Fibroblast of skin of scalp (primary cell): ENCODE measurements around the gene KDM6A. TPM values are rescaled to one million over a fixed set of nuclear protein-coding genes. Genes with fewer than 3 reads are reported as not detected.
"Not testable (repeated sequence)": the region's sequence is repeated elsewhere in the genome, so short reads cannot be mapped to it uniquely, and the experiment has no call there.

Experiments used
- DNase-seq: peaks from one replicate; pipeline ENCODE4 v3.0.0-alpha.2; 2013
- polyA plus RNA-seq, 2 experiments: library from polyadenylated mRNA; unstranded; fragments of 120-200 nt; gene quantifications; one replicate each; pipeline ENCODE4 v1.2.1, GENCODE V29; 2013; ENCODE audit not compliant: insufficient read length in 2 of 2

Gene KDM6A
- 8.5 TPM for polyA plus RNA-seq (2013, experiment 1 of 2; ENCODE audit: insufficient read length)
- 8.6 TPM for polyA plus RNA-seq (2013, experiment 2 of 2; ENCODE audit: insufficient read length)

DNA sequence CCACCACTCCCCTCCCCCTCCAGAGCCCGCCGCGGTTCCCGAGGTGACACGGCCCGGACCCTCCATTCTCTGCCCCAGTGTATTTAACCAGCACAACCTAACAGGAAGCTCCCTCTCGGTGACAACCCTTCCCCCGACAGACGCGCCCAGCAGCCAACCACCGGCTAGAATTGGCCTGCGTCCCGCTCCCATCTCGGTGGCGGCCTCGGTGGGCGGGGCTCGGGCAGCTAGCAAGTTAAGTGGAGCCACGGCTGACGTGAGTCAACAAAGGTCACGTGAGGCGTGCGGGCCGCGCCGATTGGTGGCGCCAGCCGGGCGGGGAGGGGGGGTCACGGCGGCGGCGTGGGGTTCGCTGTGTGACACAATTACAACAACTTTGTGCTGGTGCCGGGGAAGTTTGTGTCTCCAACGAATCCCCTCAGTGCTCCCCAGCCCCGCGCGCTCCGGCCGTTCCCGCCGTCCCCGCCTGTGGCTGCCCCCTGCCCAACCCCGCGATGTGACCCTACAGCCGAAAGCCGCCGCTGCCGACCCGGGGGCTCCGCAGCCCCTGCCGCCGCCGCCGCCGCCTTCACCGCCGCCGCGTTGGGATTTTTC lies at the start of gene KDM6A:
KDM6A (plus strand) TSS at position 368 of the 594 bp plus-strand sequence. CDS start 364 bp downstream, outside the sequence.
- DNase-seq: peak; percentile 97

DNA sequence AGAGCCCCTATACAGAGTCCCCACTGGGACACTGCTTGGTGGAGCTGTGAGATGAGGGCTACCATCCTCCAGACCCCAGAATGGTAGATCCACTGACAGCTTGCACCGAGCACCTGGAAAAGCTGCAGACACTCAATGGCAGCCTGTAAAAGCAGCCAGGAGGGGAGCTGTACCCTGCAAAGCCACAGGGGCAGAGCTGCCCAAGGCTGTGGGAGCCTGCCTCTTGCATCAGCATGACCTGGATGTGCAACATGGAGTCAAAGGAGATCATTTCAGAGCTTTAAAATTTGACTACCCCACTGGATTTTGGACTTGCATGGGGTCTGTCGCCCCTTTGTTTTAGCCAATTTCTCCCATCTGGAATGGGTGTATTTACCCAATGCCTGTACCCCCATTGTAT lies 49.8 kb upstream of the KDM6A start:
- not testable (repeated sequence) for DNase-seq

DNA sequence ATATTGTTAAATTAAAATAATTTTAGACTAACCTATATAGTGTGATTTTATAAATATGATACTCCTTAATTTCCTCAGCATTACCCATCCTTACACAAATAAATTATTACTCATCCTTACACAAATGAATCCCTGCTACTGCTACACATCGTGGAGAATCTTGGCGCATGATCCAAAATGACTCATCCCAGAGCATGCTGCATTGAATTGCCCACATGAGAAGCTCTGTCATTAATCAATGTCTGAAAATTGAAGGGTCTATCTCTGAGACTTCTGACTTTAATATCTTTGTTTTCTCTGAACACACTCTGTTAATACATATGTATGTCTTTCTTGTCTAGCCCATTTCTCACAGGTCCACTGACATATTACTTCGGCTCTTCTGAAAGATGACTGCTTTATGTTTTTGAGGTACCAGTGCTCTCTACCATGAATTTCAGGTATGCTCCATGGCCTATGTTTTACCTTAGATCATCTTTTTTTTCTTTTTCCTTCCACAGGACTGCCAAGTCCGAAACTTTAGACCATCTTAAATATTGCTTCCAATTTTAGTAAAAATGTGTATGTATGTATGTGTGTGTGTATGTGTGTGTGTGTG lies 44.9 kb upstream of the KDM6A start:
- peak; percentile 86 for DNase-seq

DNA sequence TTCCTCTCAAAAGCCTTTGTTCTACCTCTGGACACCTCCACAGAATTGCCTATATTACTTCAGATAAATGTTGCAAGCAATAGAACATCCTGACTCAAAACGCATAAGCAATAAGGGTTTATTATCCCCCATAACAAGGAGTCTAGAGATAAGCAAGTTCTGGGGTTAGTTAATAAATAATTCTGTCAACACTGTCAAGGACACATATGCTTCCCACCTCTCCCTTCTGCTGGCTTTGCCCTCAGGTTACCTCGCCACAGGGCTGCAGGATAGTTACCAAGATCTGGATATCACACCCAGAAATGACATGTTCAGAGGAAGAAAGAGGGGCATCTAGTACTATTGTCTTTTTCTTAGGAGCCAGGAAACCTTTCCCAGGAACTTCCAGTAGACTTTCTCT lies 43.2 kb upstream of the KDM6A start:
- no peak for DNase-seq

DNA sequence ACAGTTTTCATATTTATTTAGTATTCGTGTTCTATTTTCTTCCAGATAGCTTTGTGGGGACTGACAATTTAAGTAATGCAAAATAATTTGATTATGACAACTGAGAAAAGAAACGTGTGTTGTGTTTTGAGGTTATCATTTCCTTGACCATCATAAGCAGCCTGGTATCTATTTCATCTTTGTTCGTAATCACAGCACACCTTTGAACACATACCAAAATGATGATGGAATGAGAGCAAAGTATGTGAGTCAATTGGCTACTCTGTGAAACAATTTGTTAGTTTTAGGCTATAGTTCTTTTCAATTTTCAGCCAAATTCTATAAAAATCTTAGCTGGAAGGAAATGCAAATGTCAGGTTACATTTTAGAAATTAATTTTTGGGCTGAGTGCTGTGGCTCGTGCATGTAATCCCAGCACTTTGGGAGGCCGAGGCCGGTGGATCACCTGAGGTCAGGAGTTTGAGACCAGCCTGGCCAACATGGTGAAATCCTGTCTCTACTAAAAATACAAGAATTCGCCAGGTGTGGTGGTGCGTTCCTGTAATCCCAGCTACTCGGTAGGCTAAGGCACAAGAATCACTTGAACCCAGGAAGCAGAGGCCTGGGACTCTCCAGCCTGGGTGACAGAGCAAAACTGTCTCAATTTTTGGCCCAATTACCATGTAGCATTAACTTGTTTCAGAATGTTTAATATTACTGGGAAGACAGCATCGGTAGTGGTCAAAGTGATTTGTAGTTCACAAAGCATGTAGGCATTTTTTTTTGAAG lies 30.3 kb upstream of the KDM6A start:
- no peak for DNase-seq

DNA sequence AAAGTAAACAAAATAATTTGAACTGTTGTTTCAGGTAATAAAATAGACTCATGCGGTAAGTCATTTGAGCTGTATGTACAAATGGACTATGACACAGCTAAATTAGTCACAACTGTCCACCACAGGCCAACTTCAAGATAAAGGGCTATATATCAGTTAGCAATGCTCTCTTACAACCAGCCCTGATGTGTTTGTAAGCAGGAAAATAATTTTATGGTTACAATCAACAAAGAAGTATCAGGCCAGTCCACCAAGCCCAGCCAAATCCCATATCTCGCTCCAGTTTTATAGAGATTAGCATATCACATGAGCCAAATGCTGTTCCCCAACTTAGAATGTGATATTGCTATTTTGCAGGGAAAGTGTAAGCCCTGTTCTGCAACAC lies 29.7 kb upstream of the KDM6A start:
- no peak for DNase-seq

DNA sequence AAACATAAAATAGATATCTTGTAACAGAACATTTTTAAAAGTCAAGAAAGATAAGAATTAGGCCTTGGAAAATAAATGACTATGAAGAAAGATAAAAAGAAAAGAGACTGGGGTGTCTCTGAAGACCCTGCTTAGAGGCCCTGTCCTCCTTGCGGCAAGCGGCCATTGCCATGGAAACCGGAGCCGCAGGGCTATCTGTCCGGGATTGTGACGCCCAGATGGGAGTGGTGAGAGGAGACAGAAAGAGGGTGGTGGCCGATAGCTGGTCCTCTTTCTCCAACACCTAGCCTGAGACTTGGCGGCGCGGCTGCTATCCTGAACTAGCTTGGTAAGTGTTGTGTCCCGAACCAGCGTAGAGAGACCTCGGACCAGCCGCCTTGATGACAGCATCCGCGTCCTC lies 29.2 kb upstream of the KDM6A start, which contains the start of gene DUSP21:
DUSP21 (plus strand) TSS at position 269 of the 400 bp plus-strand sequence; CDS start at position 381, 112 bp downstream.
- no peak for DNase-seq

DNA sequence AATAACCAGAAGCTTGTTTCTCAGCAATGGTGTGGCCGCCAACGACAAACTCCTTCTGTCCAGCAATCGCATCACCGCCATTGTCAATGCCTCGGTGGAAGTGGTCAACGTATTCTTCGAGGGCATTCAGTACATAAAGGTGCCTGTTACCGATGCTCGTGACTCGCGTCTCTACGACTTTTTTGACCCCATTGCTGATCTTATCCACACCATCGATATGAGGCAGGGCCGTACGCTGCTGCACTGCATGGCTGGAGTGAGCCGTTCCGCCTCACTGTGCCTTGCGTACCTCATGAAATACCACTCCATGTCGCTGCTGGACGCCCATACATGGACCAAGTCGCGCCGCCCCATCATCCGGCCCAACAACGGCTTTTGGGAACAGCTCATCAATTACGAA lies 28.8 kb upstream of the KDM6A start:
- no peak for DNase-seq

DNA sequence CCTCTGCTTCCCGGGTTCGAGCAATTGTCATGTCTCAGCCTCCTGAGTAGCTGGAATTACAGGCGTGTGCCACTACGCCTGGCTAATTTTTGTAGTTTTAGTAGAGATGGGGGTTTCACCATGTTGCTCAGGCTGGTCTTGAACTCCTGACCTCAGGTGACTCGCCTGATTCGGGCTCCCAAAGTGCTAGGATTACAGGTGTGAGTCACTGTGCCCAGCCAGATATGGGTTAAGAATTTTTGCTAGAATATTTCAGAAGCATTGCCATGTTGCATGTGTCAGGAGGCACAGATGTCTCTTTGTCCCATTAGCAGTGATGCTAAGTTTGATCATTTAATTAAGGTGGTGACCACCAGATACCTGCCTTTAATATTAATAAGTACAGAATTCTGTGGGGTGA lies 22.1 kb upstream of the KDM6A start:
- DNase-seq: not testable (repeated sequence)

DNA sequence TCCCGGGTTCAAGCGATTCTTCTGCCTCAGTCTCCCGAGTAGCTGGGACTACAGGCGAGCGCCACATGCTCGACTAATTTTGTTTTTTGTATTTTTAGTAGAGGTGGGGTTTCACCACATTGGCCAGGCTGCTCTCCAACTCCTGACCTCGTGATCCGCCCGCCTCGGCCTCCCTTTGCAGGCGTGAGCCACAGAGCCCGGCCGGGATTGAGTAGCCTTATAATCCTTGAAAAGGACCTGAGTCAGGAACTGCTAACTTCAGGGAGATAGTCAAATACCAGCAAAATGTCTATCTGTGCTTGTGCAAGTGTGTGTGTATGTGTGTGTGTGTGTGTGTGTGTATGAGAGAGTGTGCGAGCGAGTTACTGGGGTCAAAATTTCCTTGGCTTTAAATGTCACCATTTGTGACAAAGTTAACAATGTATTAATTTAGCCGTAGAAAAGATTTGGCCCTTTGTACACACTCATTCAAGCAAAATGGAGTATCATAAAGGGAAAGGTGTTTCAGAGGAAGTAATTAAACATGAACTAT lies 1.8 kb upstream of the KDM6A start:
- DNase-seq: no peak

DNA sequence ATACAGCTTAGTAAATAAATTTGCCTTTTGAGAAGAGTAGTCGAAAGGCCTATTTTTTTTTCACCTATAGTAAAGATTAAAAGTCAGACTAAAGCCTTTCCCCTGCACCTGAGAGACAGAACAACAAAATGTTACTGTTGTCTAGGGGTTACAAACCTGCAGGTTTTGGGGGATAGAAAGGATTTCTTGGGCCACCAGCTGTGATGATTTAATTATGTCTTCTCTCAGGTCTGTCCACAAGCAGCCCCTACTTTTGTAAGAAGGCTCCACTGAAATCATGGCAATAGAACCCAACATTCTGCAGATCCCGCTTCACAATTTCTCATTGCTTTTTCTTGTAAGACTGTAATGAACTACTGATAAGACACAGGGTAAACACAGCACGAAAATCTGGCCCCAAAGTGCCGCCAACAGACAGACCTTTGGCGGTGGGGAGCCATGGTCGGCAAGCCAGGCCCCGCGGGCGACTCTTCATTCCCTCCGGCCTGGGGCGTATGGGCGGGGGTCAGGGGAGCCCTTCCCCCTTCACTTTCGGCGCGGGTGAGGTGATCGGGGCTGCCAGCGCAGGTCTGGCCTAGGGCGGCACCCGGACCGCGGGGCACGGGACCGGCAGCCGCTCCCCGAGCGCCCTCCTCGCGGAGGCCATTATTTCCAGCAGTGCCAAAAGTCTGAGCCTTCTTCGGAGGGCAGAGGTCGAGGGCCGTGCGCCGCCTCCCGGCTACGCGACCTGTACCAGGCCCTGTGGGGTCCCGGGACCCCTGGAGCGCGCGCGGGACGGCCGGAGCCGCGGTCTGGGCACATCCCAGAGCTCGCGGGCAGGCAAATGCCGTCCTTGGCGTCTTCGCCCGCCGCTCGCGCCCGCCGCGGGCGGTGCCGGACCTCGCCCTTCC lies 812 bp upstream of the KDM6A start:
- DNase-seq: no peak

DNA sequence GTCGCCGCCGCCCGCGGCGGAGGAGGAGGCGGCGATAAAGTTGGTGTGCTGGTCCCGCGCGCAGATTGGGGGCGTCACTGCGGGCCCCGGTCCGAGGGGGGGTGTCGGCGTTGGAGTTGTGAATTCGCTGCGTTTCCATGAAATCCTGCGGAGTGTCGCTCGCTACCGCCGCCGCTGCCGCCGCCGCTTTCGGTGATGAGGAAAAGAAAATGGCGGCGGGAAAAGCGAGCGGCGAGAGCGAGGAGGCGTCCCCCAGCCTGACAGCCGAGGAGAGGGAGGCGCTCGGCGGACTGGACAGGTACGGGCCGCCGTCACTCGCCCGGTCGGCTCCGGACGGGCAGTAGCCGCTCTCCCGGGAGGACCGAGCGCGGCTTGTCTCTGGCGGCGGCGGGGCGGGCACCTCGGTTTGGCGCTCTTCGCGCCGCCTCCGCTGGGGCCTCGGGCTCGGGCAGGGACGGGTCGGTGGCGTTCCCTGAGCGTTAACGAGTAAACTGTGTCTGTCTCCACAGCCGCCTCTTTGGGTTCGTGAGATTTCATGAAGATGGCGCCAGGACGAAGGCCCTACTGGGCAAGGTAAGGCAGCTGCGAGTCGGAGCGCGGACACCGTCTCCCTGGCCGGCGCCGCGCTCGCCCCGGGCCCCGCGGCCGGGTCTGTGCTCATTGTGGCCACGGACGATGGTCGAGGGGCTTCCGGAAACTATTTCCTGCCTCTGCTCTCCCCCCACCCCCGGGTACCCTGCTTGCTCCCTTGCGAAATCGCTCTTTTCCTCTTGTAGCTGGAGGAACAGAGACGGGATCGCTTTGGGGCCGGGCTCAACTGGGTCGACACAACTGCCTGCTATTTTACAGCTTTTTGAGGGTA lies 658 bp downstream of the KDM6A start:
- peak; percentile 58 for DNase-seq

DNA sequence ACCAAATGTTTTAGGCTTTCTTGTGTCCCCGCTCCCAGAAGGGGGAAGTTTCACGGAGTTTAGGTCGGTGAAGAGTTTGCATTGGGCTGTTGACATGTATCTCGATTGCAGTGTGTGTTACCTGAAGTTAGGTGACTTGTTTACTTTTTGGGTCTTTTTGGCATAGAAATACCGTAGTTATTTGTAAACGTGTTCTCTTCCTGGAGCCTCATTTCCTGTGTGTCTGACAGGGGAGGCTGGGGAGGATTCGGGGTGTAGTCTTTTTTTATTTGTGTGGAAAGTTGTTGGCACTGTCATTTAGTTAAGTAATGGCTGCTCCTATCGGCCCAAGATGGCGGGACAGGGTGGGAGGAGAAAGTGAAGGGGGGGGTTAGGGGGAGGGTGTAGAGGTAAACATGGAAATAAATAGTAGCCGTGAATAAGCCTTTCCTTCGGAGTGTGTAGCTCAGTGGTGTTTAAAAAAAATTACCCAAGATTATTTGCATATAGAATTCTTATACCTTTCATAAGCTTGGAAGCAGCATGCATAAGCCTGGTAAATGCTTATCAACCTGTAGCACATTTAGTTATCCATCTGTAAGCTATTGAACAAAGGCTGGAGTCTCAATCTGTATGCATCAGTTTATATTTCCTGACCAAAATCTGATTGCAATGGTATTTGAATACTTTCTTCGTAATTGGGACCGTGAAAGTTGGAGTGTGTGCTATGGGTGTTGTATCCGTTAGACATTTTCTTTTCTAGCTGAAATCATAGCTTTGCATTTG lies 1.6 kb downstream of the KDM6A start:
- peak; percentile 32 for DNase-seq

DNA sequence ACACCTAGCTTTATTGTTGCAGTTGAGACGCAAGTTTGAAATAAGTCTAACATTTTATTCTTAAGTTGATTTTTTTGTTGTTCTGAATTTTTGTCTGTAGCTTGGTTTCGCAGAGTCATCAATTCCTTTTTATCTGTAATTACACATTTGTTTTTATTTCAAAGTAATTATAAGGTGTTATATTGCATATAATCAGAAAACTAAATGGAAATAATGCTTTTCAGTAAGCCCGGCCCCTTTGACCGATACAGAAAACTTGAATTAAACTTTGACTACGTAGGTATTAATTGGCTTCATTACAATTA lies 2.1 kb downstream of the KDM6A start:
- no peak for DNase-seq

DNA sequence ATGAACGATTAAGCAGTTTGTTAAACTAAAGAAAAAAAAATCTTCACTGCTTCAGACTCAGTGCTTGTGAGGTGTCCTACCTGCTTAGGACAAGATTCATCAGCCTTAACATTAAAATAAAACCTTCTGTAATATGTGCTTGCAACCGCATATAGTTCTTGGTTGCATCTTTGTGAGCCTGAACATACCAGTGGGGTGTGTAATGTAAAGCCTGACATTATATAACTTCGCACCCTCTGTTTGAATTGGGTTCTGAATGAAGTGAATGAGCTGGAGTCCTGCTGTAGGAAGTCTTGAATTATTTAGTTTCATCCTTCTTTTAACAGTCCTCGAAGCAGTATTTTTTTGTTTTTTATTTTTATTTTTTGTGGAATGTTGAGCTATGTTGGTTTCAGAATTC lies 3.1 kb downstream of the KDM6A start:
- DNase-seq: peak; percentile 42

DNA sequence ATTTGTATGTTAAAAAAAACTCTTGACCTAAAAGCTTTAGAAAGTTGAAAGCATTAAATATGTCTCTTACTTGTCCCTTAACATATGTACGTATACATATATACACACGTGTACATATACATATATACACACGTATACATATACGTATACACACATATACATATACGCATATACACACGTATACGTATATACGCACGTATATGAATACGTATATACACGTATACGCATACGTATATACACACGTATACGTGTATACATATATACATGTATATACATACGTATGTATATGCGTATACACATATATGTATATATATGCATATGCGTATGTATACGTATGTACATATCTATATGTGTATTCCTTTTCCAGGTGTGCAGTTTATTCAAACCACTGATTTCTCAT lies 3.8 kb downstream of the KDM6A start:
- no peak for DNase-seq

DNA sequence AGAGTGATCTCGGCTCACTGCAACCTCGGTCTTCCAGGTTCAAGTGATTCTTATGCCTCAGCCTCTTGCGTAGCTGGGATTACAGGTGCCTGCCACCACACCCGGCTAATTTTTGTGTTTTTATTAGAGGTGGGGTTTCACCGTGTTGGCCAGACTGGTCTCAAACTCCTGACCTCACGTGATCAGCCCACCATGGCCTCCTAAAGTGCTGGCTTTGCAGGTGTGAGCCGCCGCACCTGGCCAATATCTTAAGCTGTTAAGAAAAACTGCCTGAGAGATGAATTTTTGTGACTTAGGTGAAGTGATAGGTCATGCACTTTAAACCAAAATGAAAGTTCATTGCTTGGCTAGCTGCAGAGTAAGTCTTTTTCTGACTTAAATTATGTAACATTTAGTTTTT lies 5.8 kb downstream of the KDM6A start:
- no peak for DNase-seq

DNA sequence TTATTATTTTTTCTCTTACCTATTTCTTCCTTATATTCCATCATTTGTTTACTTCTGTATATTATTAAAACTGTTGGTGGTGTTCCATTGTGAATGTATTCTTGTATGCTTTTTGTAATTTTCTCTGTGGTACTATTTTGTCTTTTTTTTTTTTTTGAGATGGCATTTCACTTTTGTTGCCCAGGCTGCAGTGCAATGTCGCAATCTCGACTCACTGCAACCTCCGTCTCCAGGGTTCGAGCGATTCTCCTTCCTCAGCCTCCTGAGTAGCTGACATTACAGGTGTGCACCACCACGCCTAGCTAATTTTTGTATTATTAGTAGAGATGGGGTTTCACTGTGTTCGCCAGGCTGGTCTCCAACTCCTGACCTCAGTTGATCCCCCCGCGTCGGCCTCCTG lies 8.6 kb downstream of the KDM6A start:
- no peak for DNase-seq

DNA sequence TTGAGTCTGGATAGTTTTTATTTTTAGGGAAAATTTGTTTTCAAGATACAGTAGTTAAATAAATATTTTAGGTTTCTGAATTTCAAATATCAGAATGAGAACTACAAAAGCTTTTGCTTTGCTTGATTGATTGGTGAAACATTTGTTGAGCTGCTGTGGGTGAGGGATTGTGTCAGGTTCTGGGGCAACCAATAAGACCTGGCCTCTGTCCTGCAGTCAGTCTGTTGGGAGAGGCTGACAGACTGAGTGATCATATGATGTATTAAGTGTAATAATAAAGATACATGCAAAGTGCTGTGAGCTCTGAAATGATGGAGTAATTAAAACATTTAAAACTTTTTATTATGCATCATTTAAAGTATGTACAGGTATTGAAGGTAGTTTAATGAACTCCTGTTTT lies 9.6 kb downstream of the KDM6A start:
- DNase-seq: no peak

DNA sequence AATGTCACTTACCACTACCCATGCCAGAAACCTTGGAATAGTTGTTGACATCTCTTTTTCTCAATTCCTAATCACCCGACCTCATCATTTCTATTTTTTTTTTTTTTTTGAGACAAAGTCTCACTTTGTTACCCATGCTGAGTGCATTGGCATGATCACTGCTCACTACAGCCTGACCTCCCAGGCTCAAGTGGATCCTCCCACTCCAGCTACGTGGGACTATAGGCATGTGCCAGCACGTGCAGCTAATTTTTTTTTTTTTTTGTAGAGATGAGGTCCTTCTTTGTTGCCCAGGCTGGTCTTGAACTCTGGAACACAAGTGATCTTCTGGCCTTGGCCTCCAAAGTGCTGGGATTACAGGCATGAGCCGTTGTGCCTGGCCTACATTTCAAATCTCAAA lies 12.0 kb downstream of the KDM6A start:
- DNase-seq: no peak

DNA sequence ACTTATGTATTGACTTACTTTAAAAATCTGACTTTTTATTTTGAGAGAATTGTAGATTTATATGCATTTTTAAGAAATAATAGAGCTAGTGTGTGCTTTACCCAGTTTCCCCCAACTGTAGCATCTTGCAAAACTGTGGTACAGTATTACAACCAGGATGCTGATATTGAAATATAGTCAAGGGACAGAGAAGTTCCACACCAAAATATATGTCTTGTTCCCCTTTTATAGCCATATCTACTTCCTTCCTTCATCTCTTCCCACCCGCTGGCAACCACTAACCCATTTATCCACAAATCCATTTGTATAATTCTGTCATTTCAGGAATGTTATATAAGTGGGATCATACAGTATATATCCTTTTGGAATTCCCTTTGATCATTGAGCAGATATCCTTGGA lies 16.8 kb downstream of the KDM6A start:
- DNase-seq: no peak
